H1 (cell line): ENCODE data around the gene ZNF182.

ENCODE experiments used
- CHD2 ChIP-seq: IDR thresholded peaks from 2 replicates; pipeline ENCODE4 v1.6.1; 2012; ENCODE audit warnings: low read length, improper control_type of control experiment
- CTBP2 ChIP-seq: IDR thresholded peaks from 2 replicates; pipeline ENCODE4 v1.7.0; 2011; ENCODE audit warnings: borderline replicate concordance, mild to moderate bottlenecking, moderate library complexity, mixed read lengths, low read length; ENCODE audit not compliant: insufficient read depth, insufficient read length
- EZH2 ChIP-seq: fragments of 200-600 bp; sonication (generic); IDR thresholded peaks from 2 replicates; pipeline ENCODE4 v1.7.1; 2012; ENCODE audit warnings: low read depth, mild to moderate bottlenecking, moderate library complexity, low read length, inconsistent platforms; ENCODE audit not compliant: severe bottlenecking
- GABPA ChIP-seq: IDR thresholded peaks from 2 replicates; pipeline ENCODE4 v1.6.1; 2011; ENCODE audit warnings: mild to moderate bottlenecking, low read length, moderate library complexity, borderline replicate concordance; ENCODE audit not compliant: insufficient read depth
- KDM5A ChIP-seq: fragments of 200-600 bp; IDR thresholded peaks from 2 replicates; pipeline ENCODE4 v1.7.1; 2012; ENCODE audit warnings: mild to moderate bottlenecking, low read length, inconsistent platforms, mixed read lengths
- RAD21 ChIP-seq, 2 experiments: IDR thresholded peaks in 1 of 2; conservative IDR thresholded peaks in 1 of 2; 2 replicates each; pipeline ENCODE4 v1.6.1; 2011; ENCODE audit warnings: low read depth in 2 of 2, low read length in 2 of 2, improper control_type of control experiment in 1 of 2, inconsistent platforms in 1 of 2, mild to moderate bottlenecking in 1 of 2, moderate library complexity in 1 of 2
- SP1 ChIP-seq: IDR thresholded peaks from 2 replicates; pipeline ENCODE4 v1.6.1; 2011; ENCODE audit warnings: low read depth, low read length
- TF ChIP-seq, protein P1 (sequence below), 3 experiments: IDR thresholded peaks; 1 replicate in 2 of 3; 2 replicates in 1 of 3; pipeline versions ENCODE4 v1.5.1 to v1.6.1; 2011; ENCODE audit warnings: low read length in 3 of 3, mild to moderate bottlenecking in 3 of 3, inconsistent platforms in 2 of 3, low read depth in 1 of 3, moderate library complexity in 1 of 3; ENCODE audit not compliant: insufficient read depth in 1 of 3; ENCODE audit errors: control extremely low read depth in 1 of 3

DNA sequence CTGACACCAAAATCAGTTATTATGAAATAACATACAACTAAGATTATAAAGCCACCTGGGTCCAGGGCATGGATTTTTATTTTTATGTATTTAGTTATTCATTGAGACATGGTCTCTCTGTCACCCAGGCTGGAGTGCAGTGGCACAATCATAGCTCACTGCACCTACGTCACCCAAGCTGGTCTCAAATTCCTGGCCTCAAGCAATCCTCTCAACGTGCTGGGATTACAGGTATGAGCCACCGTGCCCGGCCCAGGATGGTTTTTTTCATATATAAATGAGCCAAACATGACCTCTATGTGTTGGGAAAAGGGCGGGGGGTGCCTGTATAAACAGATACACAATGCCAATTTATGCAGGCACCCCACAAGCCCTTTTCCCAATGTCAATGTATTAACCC lies 43.1 kb upstream of the ZNF182 start:
- TF ChIP-seq CHD2 = no peak
- TF ChIP-seq, protein P1, sequence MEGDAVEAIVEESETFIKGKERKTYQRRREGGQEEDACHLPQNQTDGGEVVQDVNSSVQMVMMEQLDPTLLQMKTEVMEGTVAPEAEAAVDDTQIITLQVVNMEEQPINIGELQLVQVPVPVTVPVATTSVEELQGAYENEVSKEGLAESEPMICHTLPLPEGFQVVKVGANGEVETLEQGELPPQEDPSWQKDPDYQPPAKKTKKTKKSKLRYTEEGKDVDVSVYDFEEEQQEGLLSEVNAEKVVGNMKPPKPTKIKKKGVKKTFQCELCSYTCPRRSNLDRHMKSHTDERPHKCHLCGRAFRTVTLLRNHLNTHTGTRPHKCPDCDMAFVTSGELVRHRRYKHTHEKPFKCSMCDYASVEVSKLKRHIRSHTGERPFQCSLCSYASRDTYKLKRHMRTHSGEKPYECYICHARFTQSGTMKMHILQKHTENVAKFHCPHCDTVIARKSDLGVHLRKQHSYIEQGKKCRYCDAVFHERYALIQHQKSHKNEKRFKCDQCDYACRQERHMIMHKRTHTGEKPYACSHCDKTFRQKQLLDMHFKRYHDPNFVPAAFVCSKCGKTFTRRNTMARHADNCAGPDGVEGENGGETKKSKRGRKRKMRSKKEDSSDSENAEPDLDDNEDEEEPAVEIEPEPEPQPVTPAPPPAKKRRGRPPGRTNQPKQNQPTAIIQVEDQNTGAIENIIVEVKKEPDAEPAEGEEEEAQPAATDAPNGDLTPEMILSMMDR (IDR thresholded peaks at IDR 0.05; ENCODE audit: control extremely low read depth in 1 of 3, insufficient read depth in 1 of 3, low read depth in 1 of 3, low read length in 3 of 3) = no peak
- no peak for TF ChIP-seq RAD21 (IDR thresholded peaks at IDR 0.05 in 1 of 2, conservative IDR thresholded peaks at IDR 0.05 in 1 of 2; ENCODE audit: low read depth in 2 of 2, low read length in 2 of 2)
- no peak for TF ChIP-seq EZH2
- no peak for TF ChIP-seq GABPA
- TF ChIP-seq CTBP2 = no peak
- TF ChIP-seq KDM5A = no peak
- TF ChIP-seq SP1 = no peak
